ENCODE results near the gene RAPGEF1.

RAPGEF1 gene

DNA sequence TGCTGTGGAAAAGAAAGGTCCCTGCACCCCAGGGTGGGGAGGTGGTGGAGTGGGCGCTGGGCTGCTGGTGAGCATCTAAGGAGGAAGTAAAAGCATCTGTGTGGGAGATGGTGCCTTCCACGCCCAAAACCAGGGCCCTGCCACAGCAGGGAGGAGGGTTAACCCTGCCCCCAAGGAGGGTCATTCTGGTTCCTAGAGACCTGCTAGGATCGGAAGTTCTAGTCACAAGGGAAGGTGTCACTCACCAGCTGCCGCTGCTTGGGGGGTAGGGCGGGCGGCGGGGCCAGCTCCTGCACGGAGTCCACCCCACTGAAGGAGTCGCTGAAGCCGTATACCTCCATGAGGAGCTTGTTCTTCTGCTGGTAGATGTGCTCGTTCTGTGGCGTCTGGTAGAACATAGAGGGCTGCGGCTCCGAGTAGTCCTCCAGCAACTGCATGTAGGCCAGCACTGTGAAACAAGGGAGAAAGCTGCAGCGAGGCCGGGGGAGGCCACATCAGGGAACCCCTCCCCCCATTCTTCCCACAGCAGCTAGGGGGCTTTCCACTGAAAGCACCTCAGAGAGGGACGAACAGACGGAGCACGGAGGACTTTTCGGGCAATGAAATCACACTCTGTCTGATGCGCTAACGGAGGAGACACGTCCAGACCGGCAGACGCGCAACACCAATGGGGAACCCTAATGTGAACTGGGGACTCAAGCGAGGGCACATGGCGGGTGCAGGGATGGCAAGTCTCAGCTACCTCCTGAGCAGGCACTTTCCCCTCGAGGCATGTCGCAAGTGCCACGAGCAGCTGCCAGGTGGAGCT lies 118.1 kb downstream of the RAPGEF1 start:
- DNase-seq, result no peak

DNA sequence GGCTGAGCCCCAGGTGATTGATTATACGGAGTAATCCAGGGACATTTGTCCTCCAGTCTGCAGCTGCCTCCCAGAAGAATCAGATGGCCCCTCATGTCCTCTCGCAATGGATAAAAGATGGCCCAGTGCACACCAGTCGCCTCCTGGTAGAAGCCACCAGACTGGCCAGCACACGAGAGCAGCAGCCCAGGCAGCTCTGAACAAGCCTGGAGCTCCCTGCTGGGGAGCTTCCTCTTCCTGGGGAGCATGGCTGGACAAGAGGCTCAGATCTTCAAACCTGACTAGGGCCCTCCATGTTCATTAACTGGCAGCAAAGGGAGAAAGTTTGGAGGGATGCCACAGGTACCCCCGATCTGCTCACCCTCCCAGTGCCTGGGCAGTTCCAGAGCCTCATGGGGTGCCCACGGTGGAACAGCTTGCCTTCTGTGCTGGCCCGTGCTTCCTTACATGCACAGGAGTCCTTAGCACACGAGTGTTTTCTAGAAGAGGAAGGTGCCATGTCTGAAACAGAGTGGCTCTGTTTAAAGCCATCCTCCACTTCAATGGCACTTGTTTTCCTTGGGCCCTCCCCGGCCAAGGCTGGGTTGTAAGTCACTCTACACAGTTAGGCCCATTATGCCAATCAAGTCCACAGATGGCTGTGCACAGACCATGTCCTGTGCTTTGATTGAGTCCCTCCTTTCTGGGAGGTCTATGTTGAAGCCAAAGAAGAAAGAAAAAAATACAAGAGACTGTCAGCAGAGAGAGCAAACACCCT lies 118.9 kb downstream of the RAPGEF1 start:
- DNase-seq, result no peak

DNA sequence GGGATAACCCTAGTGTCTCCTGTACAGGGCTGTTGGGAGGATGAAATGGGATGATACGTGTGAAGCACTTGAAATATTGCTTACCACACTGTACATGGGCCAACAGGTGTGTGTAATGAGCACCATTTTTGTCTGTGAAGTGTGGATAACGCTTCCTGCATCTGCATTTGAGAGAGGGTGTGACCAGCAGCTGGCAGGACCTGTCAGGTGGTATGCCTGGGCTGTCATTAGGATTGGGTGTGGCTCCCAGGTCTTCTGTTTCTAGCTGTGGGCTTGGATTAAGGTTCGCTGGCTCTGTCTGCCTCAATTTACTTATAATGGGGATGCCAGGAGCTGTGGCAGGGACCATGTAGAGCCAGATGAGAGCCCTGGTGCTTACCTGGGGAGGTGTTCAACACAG lies 120.2 kb downstream of the RAPGEF1 start:
- DNase-seq, result no peak

GRCh38 chr9:131618785-131619184 lies 121.1 kb downstream of the RAPGEF1 start:
- DNase-seq, result no peak

GRCh38 chr9:131618071-131618479 lies 121.8 kb downstream of the RAPGEF1 start:
- no peak for DNase-seq

- no peak for DNase-seq
Measured at GRCh38 chr9:131617611-131618010, 122.3 kb downstream of the RAPGEF1 start.

GRCh38 chr9:131616983-131617604 lies 122.8 kb downstream of the RAPGEF1 start:
- DNase-seq, result no peak

- DNase-seq, result no peak
Measured at GRCh38 chr9:131614340-131614915, 125.4 kb downstream of the RAPGEF1 start.

GRCh38 chr9:131613921-131614320 lies 126.0 kb downstream of the RAPGEF1 start:
- DNase-seq, result no peak

DNA sequence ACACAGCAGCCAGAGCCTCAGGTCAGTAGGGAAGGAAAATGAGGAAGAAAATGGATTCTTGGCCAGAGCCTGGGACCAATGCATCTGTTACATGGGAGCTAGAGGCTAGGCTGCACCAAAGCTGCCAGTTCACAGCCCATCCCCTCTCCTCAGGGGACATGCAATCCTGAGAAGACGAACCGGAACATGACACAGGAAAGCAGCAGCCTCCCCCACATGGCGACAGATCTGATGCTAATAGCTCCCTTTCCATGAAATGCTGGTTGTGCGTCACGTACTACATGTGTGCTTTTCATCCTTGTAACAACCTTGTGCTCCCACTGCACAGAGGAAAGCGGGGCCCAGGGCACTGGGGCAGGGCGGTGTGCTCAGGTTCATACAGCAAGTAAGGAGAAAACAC lies 127.0 kb downstream of the RAPGEF1 start:
- DNase-seq, result no peak

GRCh38 chr9:131611586-131612315 lies 128.1 kb downstream of the RAPGEF1 start:
- DNase-seq, result no peak

- DNase-seq, result no peak
Measured at GRCh38 chr9:131610231-131610761, 129.6 kb downstream of the RAPGEF1 start.

DNA sequence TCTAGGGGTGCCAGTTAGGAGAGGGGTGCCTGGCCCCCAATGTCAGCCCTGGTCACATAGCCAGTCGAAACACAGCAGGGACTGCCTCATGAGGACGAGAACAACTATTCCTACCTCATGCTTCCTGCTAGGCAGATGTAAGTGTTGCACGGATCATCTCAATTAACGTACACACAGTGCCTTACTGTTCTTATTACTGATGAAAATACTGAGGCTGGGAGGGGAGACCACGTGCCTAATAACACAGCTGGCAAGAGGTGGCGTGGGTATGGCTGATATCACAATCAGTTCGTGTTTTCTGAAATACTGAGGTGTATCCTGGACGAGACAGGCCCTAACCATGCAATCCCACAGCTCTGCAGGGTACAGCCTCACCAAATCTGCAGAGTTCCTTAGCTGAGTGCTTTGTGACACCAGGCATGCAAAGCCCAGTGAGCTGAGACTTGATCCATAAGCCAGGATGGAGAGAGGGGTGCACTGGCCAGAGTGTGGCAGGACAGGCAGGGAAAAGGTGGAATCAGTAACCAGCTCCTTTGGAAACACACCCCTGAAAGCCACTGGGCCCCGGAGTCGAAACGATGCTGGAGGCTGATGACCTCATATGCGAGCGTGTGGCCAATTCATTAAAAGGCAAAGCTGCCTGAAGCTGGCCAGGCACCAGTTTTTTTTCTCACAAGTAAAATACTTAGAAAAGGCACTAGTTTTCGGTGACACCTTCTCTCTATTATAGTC lies 130.6 kb downstream of the RAPGEF1 start:
- no peak for DNase-seq

- DNase-seq, result no peak
Measured at GRCh38 chr9:131608493-131609037, 131.3 kb downstream of the RAPGEF1 start.

- DNase-seq, result no peak
Measured at GRCh38 chr9:131607591-131607990, 132.3 kb downstream of the RAPGEF1 start.

DNA sequence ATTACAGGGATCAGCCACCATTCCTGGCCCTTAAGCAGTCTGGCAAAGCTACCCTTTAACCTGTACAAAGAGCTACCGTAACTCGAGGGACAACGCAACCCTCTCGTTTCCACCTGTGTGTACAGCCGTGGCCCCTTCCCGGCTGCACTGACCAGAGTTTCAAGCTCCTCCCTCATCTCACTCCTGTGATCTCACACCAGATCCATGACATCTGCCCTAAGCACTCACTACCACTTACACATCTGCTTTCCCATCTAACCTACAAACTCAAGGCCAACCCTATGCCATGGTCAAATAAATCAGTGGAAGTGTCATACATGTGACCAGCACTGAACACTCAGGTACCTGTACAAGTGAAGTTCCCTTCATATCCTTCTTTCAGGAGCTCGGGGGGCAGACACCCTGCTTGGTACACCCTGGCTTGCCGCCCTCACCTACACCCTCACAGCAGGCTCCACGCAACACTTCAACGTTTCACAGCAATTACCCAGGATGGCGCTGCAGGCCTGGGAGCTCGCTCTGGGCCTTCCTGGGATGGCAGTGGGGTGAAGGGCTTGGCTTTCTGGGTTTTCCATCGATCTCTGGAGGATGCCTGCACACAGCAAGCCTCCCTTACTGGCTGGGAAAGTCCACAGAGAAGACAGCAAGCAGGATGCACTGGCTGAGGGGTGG lies 132.8 kb downstream of the RAPGEF1 start:
- no peak for DNase-seq

- DNase-seq, result no peak
Measured at GRCh38 chr9:131605770-131606590, 133.9 kb downstream of the RAPGEF1 start.

GRCh38 chr9:131603711-131604439 lies 136.0 kb downstream of the RAPGEF1 start:
- DNase-seq, result no peak

- DNase-seq, result no peak
Measured at GRCh38 chr9:131603199-131603598, 136.7 kb downstream of the RAPGEF1 start.
